SHP77 (cell line): Measurements from ENCODE around the gene CLEC2D.
"Not testable (repeated sequence)": the region's sequence is repeated elsewhere in the genome, so short reads cannot be mapped to it uniquely, and the experiment has no call there.

Experiments used
- DNase-seq, 2 experiments: peaks; one replicate each; lab custom pipeline; 2025; lab: John Stamatoyannopoulos, UW

The CLEC2D gene

GRCh38 chr12:9669534-9669933, at the start of gene CLEC2D:
TSS of gene CLEC2D (plus strand) at chr12:9669713. CDS start at chr12:9669735, 22 bp downstream.
- DNase-seq: no peak

GRCh38 chr12:9625019-9625418, 44.5 kb upstream of the CLEC2D start:
- DNase-seq: no peak

GRCh38 chr12:9626291-9626690, 43.2 kb upstream of the CLEC2D start:
- DNase-seq: no peak

GRCh38 chr12:9626821-9627220, 42.7 kb upstream of the CLEC2D start:
- DNase-seq: no peak

GRCh38 chr12:9632766-9633165, 36.7 kb upstream of the CLEC2D start:
- no peak for DNase-seq

- no peak for DNase-seq
Measured at GRCh38 chr12:9634177-9634803, 35.2 kb upstream of the CLEC2D start.

- DNase-seq: no peak
Measured at GRCh38 chr12:9634969-9635754, 34.4 kb upstream of the CLEC2D start.

- no peak for DNase-seq
Measured at GRCh38 chr12:9636150-9636850, 33.2 kb upstream of the CLEC2D start.

GRCh38 chr12:9636851-9637206, 32.7 kb upstream of the CLEC2D start:
- DNase-seq: no peak

- no peak for DNase-seq
Measured at GRCh38 chr12:9640024-9640423, 29.5 kb upstream of the CLEC2D start.

GRCh38 chr12:9642606-9643265, 26.8 kb upstream of the CLEC2D start:
- no peak for DNase-seq

GRCh38 chr12:9643266-9643660, 26.2 kb upstream of the CLEC2D start:
- DNase-seq: no peak

- not testable (repeated sequence) for DNase-seq
Measured at GRCh38 chr12:9644985-9645551, 24.4 kb upstream of the CLEC2D start.

GRCh38 chr12:9646794-9647781, 22.4 kb upstream of the CLEC2D start:
- no peak for DNase-seq

- peak; percentile 62 to 70 for DNase-seq
Measured at GRCh38 chr12:9647825-9648700, 21.4 kb upstream of the CLEC2D start.

- no peak for DNase-seq
Measured at GRCh38 chr12:9648701-9649531, 20.6 kb upstream of the CLEC2D start.

GRCh38 chr12:9649532-9649940, 20.0 kb upstream of the CLEC2D start:
- no peak for DNase-seq

GRCh38 chr12:9650151-9650576, 19.3 kb upstream of the CLEC2D start:
- no peak for DNase-seq

GRCh38 chr12:9651265-9651729, 18.2 kb upstream of the CLEC2D start:
- DNase-seq: no peak
